Posterior cingulate gyrus (tissue), 11 donors: ENCODE results near the gene NOS3.
A peak's percentile ranks its signal among the peaks of the same experiment; 100 is the strongest.

Experiments used
- DNase-seq, 10 donors: peaks; one replicate each; pipeline versions ENCODE4 v3.0.0 to v3.0.0-alpha.2; 2020 to 2021; ENCODE audit warnings: mixed read lengths in 3 of 10
- intact Hi-C: fragments of 100-400 bp; cut with DNase I; formaldehyde crosslinking; loops from one replicate; pipeline ENCODE4 v1.15.1; 2023

Gene NOS3

DNA sequence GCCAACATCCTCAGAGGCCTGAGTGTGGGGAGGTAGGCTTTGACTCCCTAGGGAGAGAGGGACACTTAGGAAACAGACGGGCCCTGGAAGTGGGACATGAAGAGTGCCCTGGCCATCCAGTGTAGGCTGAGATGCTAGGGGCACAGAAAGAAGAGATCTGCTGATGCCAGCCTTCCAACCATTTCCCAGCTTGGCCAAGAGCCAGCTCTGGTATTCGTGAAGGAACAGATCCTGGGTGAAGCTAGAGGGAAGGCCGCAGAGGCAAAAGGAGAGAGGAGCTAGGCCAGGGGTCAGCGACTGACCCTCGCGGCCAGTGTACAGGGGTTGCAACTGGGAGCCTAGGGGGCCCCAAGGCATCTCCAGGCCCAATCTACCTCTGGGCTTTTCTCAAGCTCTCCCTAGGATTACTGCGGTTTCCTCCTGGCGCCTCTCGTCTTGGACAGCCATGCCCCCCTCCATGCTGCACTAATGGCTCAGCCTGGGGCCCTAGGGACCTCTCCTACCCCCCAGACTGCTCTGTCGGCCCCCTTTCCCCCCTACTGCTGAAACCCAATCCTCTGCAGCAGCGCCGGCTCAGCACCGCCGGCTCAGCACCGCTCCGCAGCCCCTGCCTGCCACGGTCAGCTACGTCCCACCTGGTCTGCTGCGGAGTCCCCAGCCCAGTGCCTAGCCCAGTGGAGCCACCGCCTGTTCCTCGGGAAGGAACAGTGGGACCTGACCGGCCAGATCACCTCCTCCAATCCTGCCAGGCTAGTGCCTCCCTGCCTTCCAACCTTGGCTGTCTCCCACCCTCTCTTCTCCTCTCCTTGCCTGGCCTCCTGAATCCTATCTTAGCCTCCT, 57.4 kb downstream of the NOS3 start, which contains the start of gene ASIC3:
TSS of gene ASIC3 (plus strand) at position 556 of the 840 bp plus-strand sequence. CDS start 355 bp downstream, outside the sequence.
- peak in 1 of 10 donors; percentile 64 for DNase-seq
- intact Hi-C loops = no loop called here

- intact Hi-C loops = no loop called here
- peak in 2 of 10 donors; percentile 68 to 74 for DNase-seq
These were observed 58.2 kb downstream of the NOS3 start for GRCh38 chr7:151048911-151049463.

- DNase-seq = peak in 9 of 10 donors; percentile 31 to 95 (median 60)
- intact Hi-C loops = no loop called here
These were observed 60.3 kb downstream of the NOS3 start for GRCh38 chr7:151051108-151051507.

GRCh38 chr7:151053096-151053495, 62.3 kb downstream of the NOS3 start:
- intact Hi-C loops = no loop called here

DNA sequence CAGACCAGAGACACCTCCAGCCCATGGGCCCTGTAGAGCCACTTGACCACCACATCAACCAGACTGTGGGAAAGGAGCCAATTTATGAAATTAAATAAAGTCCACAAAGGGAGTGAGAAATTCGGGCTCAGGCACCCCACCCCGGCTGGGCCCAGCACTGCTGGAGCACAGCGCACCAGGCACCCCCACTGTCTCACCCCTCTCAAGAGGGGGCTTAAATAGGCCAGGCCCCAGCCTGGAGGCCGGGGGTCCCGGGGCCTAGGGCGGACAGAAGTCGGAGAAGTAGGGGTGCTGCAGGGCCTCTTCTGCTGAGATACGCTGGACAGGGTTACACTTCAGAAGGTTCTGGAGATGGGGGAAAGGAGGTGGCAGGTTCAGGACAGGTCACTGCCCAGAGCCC, 62.9 kb downstream of the NOS3 start:
- intact Hi-C loops = no loop called here
- DNase-seq = no peak

More at GRCh38 chr7:151053096-151053495, 62.3 kb downstream of the NOS3 start:
- DNase-seq = no peak

GRCh38 chr7:151056283-151056665, 65.5 kb downstream of the NOS3 start:
- intact Hi-C loops = no loop called here
- DNase-seq = no peak

GRCh38 chr7:151056666-151057505, 66.1 kb downstream of the NOS3 start:
- DNase-seq = peak in 2 of 10 donors; percentile 47 to 89
- intact Hi-C loops = no loop called here

- intact Hi-C loops = no loop called here
- peak in 1 of 10 donors; percentile 81 for DNase-seq
These were observed 66.7 kb downstream of the NOS3 start, which contains the start of gene CDK5 for GRCh38 chr7:151057506-151057988. TSS of gene CDK5 (minus strand) at chr7:151057897. CDS start at chr7:151057848, 49 bp downstream.

DNA sequence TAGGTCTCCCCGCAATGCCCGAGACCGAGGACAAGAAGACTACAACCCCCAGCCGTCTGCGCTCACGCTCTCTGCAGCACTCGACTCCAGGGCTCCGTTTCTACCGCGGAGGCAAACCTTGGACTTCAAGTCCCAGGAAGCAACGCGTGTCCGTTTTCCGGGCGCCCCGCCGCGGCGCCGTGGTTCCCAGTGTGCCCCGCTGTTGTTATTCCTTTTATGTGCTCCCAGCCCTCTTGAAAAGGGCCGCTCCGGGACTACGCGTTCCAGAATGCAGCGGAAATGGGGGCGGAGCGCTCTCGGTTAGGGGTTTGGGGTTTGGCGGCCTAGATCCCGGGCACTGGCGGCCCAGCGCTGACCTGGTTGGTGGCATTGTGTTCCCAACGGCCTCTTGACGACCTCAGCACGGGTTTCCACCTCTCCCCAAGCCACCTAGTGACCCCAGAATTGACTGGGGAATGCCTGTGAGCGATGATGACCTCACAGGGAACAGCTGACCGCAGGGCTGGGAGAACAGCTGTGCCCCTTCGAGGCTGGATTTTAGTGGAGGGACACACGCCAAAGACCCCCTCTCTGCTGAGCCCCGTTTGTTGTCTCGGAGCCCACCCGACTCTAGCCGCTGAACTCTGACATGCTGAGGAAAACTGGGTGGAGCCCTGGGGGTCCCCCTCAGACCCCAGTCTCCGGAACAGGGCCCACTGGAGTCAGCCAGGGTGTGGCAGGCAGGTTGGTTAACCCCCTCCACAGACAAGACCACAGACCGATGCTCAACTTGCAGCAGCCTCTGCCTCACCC, 67.4 kb downstream of the NOS3 start:
- intact Hi-C loops = loop anchor here (1.0 kb wide), 3 partner anchors 22 to 30 kb away; partner anchors contain the start of genes ABCB8, AGAP3 and FASTK
- DNase-seq = peak; percentile 97 to 100 (median 100)

GRCh38 chr7:151058781-151059366, 68.1 kb downstream of the NOS3 start:
- intact Hi-C loops = loop anchor here (1.0 kb wide), 3 partner anchors 21 to 31 kb away; partner anchors contain the start of genes ABCB8, AGAP3 and FASTK
- DNase-seq = peak in 1 of 10 donors; percentile 80

DNA sequence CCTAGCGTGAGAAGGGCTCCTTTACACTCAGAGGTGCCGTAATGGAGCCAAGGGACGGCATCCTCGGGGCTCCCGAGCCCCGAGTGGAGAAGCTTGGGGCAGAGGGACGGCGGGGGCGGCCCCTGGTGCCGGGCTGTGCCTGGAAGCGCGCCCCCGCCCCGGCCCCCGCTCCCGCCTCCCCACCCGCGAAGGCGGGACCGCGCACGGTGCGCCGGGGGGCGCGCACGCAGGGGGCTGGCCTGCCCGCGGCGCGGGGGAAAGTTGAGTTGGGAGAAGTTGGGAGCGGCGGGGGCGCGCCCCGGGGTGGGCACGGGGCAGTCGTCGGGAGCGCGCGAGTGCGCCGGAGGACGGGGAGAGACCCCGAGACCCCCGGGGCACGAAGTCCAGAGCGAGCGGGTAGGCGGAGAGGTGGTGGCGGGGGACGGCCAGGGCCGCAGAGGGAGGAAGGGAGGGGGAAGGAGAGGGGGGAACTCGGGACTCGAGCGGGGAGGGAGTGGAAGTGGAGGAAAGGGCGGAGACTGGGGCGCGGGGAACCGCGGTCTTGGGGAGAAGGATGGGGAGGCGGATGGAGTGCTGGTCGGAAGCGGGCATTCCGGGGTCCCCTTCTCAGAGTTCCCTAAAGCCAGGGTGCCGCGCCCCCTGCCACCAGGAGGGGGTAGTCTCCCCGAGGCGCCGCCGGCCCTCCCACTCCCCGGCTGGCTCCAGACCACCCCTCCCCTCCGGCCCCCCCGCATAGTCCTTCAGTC, 68.7 kb downstream of the NOS3 start, which contains the start of gene SLC4A2:
TSS of gene SLC4A2 (plus strand) at position 223 of the 746 bp plus-strand sequence. CDS start 2,399 bp downstream, outside the sequence.
- intact Hi-C loops = no loop called here
- DNase-seq = peak; percentile 60 to 97 (median 73)

- DNase-seq = peak in 1 of 10 donors; percentile 25
- intact Hi-C loops = no loop called here
These were observed 69.2 kb downstream of the NOS3 start for GRCh38 chr7:151060113-151060415.

- peak in 3 of 10 donors; percentile 18 to 58 (median 44) for DNase-seq
- intact Hi-C loops = no loop called here
These were observed 69.8 kb downstream of the NOS3 start for GRCh38 chr7:151060416-151061212.

DNA sequence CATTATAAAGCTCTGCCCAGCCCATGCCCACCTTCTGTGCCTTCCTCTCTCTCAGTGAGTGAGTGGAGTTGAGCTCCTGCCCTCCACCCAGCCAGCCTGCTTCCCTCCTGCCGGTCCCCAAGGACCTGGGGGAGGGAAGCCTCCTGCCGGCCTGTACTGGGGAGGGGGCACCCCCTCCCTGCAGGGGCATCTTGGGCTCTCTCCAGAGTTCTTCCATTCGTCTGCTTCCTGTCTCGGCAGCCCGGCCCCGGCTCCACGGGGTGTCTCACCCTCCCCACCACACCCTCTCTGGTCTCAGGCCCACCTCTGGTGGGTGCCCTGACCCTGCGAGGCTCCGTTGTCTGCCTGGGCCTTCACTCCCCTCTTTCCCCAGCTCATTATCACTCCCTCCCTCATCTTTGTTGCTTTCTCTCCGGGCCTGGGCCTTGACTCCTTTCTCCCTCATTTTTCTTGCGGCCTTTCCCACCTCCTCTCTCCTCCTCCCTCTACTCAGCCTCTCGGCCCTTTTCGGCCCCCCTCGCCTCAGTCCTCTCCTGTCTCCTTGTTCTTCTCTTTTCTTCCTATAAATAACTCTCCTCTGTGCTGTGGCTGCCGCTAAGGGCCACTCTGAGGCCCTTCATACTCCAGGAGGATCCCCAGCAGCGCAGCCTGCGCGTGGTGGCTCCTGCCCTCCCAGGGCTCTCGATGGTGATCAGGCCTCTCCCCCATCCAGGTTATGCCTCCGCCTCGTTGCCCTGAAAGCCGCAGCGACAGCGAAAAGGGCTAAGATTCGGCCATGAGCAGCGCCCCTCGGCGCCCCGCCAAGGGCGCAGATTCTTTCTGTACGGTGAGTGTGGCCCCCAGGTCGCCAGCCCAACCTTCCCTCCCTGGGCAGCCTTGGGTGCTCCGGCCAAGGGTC, 70.6 kb downstream of the NOS3 start:
- no peak for DNase-seq
- intact Hi-C loops = no loop called here

- no peak for DNase-seq
- intact Hi-C loops = no loop called here
These were observed 71.2 kb downstream of the NOS3 start for GRCh38 chr7:151062111-151062398.

DNA sequence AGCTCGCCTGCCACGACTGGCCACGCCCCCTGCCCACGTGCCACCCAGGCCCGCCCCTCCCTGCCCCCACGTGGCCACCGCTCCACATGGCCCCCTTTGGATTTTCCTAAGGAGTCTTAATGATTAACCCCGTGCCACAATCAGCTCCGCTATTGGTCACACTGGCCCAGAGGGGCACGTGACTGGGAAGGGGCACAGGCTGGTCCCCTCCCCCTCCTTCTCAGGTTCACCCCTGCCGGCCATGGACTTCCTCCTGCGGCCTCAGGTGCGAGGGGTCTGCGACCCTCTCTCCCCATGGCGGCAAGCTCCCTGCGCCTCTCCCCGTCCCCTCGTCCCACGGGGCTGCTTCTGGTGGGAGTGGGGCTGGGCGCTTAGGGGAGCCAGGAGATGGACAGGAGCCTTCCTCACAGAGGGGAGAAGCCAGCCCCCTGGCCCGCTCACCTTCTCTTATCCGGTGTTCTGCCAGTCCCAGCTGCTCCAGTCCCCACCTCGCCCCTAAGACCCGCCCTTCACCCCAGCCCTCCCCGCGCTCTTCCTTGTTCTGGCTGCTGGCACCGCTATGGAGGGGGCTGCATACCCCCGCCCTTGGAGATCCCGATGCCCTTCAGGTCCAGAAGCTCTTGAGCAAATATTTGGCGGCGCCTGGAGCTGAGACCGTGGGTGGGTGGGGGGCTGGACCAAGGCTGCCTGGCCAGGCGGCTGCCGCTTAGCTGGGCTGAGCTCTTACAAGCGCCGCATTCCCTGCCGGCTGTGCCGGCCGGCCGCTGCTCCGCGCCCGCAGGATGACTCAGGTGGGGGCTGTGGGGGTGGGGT, 71.8 kb downstream of the NOS3 start:
- no peak for DNase-seq
- intact Hi-C loops = no loop called here
